AG09319 (cell line): ENCODE measurements around the gene MTCL3.

Experiments used
- DNase-seq: peaks from one replicate; pipeline ENCODE4 v3.0.0-alpha.2; 2010; ENCODE audit warnings: low read depth; ENCODE audit errors: extremely low read depth
- CTCF ChIP-seq: IDR thresholded peaks from 2 replicates; pipeline ENCODE4 v1.5.1; 2011; ENCODE audit warnings: low read depth, mild to moderate bottlenecking, inconsistent platforms, low read length, moderate library complexity

MTCL3 gene

GRCh38 chr6:127468936-127469335, 50.2 kb downstream of the MTCL3 start:
- no peak for TF ChIP-seq CTCF
- no peak for DNase-seq

- DNase-seq = no peak
- TF ChIP-seq CTCF = no peak
Measured at GRCh38 chr6:127466416-127466815, 52.7 kb downstream of the MTCL3 start.

- TF ChIP-seq CTCF = peak; percentile 97
- peak; percentile 49 for DNase-seq
Measured at GRCh38 chr6:127464881-127465459, 54.2 kb downstream of the MTCL3 start.

GRCh38 chr6:127464161-127464880, 54.8 kb downstream of the MTCL3 start:
- DNase-seq = no peak
- TF ChIP-seq CTCF = no peak

- no peak for DNase-seq
- TF ChIP-seq CTCF = no peak
Measured at GRCh38 chr6:127463056-127463455, 56.1 kb downstream of the MTCL3 start.

GRCh38 chr6:127462376-127462775, 56.8 kb downstream of the MTCL3 start:
- no peak for DNase-seq
- TF ChIP-seq CTCF = no peak

GRCh38 chr6:127460465-127460864, 58.7 kb downstream of the MTCL3 start:
- DNase-seq = no peak
- TF ChIP-seq CTCF = no peak
